HG03060 (cell line): Measurements from ENCODE around the gene THEM5.

Source experiments
- ATAC-seq: cut with Tn5 transposase; IDR thresholded peaks from one replicate; pipeline ENCODE4 v1.9.1; 2021; ENCODE audit warnings: low read depth, moderate number of reproducible peaks; ENCODE audit not compliant: unreplicated experiment

Gene THEM5

GRCh38 chr1:151823175-151823574 is 30.3 kb downstream of the THEM5 start:
- no peak for ATAC-seq

GRCh38 chr1:151822404-151822803 is 31.1 kb downstream of the THEM5 start:
- no peak for ATAC-seq

- ATAC-seq: no peak
Measured at GRCh38 chr1:151820940-151821339, 32.6 kb downstream of the THEM5 start.

GRCh38 chr1:151819976-151820623 is 33.4 kb downstream of the THEM5 start:
- no peak for ATAC-seq

GRCh38 chr1:151819227-151819835 is 34.2 kb downstream of the THEM5 start:
- ATAC-seq: no peak

GRCh38 chr1:151817353-151817730 is 36.2 kb downstream of the THEM5 start:
- ATAC-seq: no peak

- ATAC-seq: no peak
Measured at GRCh38 chr1:151816548-151817352, 36.8 kb downstream of the THEM5 start.

GRCh38 chr1:151815716-151816327 is 37.7 kb downstream of the THEM5 start:
- ATAC-seq: no peak

GRCh38 chr1:151814971-151815545 is 38.5 kb downstream of the THEM5 start:
- no peak for ATAC-seq

DNA sequence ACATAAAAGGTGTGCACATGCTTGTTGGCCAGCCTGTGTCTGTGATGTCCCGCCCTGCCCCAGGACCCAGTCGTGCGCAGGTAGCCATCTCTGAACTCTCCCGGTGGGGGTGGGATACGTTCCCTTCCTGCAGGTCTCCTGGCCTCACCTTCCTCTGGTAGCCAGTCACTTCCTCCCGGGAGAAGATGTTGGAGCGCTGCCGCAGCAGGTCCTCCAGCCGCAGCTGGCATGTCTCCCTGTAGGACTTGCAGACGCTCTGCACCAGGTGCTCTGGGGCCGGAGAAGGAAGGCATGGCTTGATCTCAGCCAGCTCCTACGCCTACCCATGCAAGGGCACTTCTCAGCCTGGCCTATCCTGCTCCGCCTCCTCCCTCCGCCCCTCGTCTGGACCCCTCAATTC is 39.1 kb downstream of the THEM5 start:
- ATAC-seq: no peak

DNA sequence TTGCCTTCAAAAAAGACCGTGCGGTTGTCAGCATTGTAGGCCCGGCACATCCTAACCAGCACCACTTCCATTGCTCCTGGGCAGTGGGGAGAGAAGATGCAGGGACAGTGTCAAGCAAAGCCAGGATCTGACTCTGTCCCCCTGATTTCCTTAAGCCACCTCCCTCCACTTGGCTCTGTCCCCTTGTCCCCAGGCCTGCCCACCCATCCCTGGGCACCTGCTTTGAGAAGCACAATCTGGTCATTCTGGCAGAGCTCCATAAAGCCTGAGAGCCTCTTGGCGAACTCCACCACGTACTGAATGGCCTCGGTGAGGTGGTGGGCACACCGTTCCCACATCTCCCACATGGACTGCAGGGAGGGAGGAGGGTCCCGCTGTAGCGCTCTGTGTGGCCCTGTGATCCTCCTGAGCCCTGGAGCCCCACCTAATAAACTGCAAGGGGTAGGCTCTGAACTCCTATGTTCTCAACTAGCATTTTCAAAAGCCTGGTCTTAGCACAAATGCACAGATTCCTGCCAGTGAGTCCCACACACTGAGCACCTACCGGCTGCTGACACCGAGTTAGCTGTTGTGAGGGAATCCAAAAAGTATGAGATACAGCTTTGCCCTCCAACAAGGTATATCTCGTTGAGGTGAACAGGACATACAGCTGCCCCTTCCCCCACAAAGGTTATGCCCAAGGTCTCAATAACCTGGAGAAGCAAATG is 40.1 kb downstream of the THEM5 start:
- ATAC-seq: no peak

DNA sequence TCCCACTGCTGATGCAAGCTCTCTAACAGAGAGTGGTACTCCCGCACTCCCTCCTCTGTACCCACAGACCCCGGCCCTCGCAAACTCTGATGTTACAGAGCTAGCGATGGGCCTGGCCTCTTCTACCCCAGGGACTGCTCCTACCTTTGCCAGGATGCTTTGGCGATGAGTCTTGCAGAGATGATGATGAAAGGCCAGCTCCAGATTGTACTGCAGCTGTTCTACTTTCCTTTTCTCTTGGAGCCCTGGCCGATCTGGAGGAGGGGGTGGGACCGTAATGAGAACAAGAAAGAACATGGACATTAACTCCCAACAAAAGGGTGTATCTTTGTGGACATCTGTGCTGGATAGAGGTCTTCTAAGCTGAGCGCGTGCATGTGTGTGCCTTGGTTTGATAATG is 42.3 kb downstream of the THEM5 start:
- ATAC-seq: no peak

GRCh38 chr1:151809985-151810556 is 43.4 kb downstream of the THEM5 start:
- no peak for ATAC-seq

DNA sequence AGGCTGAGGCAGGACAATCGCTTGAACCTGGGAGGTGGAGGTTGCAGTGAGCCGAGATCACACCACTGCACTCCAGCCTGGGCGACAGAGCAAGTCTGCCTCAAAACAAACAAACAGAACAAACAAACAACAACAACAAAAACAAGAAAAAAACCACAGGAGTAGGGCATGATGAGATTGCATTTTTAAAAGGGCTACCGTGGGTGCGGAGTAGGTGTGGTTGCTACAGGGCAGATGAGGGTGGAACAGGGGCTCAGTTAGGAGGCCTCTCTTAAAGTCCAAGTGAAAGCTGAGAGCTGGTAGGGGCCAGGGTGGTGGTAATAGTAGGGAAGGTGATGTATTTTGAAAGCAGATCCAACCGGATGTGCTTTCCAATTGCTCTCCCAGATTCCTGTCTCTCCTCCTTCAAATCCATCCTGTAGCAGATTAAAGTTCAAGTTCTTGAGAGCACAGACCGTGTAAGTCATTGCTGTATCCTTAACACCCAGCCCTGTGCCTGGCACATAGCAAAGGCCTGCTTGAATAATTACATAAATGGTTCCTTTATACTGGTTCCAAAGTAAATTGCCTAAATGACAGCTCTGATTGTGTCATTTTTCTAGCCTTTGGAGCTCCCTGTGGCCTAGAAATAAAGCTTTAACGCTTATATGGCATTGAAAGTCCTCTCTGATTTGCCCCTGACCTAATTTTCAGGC is 44.1 kb downstream of the THEM5 start:
- ATAC-seq: no peak

DNA sequence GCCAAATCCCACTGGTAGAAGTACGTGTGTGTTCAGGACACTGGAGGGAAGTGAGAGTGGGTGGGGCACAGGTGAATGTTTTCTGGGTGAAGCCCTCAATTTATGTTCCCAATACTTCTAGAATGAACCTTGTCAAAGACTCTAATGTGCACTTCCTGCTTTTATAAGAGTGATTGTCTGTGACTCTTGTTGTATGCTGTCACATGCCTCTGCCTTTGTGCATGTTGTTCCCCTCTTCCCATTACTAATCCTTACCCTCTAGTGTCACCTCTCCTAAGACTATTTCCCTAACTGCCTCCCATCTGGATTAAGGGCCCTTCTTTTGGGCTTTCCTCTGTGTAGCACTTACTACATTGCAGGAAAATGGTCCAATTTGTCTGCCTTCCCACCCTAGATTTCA is 45.7 kb downstream of the THEM5 start:
- no peak for ATAC-seq

- no peak for ATAC-seq
Measured at GRCh38 chr1:151807131-151807530, 46.4 kb downstream of the THEM5 start.

DNA sequence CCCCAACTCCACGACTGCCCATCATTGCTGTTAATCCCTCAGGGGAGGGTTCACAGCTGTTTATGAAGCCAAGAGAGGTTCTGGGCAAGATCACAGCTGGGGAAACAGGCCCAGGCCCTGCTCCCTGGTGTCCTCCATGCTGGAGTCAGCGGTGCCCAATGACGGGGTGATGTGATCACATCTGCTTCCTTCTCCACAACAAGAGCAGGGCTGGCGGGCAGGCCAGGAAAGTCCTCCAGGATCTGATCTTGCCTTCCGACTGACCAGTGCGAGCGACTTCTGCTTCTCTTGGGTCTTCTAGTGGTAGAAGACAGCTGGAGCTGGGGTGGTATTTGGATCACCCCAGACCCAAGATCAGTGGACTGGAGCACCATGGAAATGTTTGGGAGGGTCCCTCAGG is 47.3 kb downstream of the THEM5 start:
- no peak for ATAC-seq

DNA sequence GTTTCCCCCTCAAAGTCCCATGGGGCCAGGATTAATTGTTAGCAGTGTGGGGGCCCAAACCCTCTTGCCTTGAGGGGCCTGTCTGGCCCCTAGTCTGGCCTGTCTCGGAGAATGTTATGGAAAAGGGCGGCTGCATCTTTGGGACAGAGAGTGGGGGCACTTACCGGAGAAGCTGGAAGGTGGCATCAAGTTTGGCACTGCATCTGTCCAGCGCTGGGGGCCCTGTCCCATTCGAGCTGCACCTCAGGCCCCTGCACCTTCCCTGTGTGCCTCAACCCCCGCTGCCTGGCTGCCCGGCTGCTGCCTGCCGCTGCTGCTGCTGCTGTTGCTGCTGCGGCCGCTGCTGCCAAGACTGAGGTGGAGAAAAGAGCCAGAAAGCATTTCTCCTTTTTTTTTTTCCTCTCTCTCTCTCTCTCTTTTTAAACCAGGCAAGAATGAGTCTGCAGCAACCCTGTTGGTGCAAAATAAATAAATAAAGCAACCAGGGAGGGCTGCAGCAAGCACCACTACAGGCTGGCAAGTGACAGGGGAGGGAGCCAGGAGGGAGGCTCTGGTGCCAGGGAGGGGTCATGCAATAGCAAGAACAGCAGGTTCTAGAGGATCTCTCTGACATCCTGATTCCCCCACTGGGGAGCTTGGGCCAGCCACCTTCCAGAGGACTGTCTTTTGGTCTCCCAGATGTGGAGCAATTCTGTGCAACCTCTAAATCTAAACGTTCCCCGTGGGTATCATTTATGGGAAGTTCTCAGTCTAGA is 48.3 kb downstream of the THEM5 start, which contains the start of gene LINGO4:
Gene LINGO4, minus strand, starts transcription at position 354 of the 755 bp plus-strand sequence. CDS start 2,715 bp downstream, outside the sequence.
- ATAC-seq: no peak

GRCh38 chr1:151803915-151804314 is 49.6 kb downstream of the THEM5 start:
- no peak for ATAC-seq
